Immature natural killer cell (primary cell): ENCODE measurements around the gene HLF. TPM values are rescaled to one million over a fixed set of nuclear protein-coding genes. Genes with fewer than 3 reads are reported as not detected.
A peak's percentile ranks its signal among the peaks of the same experiment; 100 is the strongest.

Source experiments
- DNase-seq, 3 donors: peaks; one replicate each; pipeline ENCODE4 v3.0.0; 2022; ENCODE audit warnings: mixed read lengths in 1 of 3
- H3K27ac Mint-ChIP-seq, 6 donors: one replicate each; pipeline ENCODE4 v1.8.0; 2020; ENCODE audit warnings: mixed read lengths in 6 of 6, mild to moderate bottlenecking in 5 of 6, inconsistent platforms in 4 of 6, moderate library complexity in 3 of 6
- H3K27me3 Mint-ChIP-seq, 3 donors: one replicate each; pipeline ENCODE4 v1.8.0; 2020 to 2021; ENCODE audit warnings: low read depth in 3 of 3, mild to moderate bottlenecking in 3 of 3, mixed read lengths in 3 of 3, moderate library complexity in 3 of 3, inconsistent platforms in 1 of 3
- H3K36me3 Mint-ChIP-seq, 3 donors: one replicate each; pipeline ENCODE4 v1.8.0; 2020; ENCODE audit warnings: mixed read lengths in 3 of 3, inconsistent platforms in 2 of 3, mild to moderate bottlenecking in 2 of 3
- H3K4me1 Mint-ChIP-seq, 2 donors: one replicate each; pipeline ENCODE4 v1.8.0; 2020; ENCODE audit warnings: inconsistent platforms in 2 of 2, mild to moderate bottlenecking in 2 of 2, mixed read lengths in 2 of 2, moderate library complexity in 1 of 2
- H3K4me3 Mint-ChIP-seq, 5 donors: one replicate each; pipeline ENCODE4 v1.8.0; 2020; ENCODE audit warnings: mild to moderate bottlenecking in 5 of 5, mixed read lengths in 5 of 5, inconsistent platforms in 3 of 5, moderate library complexity in 3 of 5
- H3K9me3 Mint-ChIP-seq, 6 donors: one replicate each; pipeline ENCODE4 v1.8.0; 2020; ENCODE audit warnings: mild to moderate bottlenecking in 6 of 6, mixed read lengths in 6 of 6, inconsistent platforms in 4 of 6, moderate library complexity in 3 of 6
- polyA plus RNA-seq, 3 donors: library from polyadenylated mRNA; unstranded; fragments of 300-500 nt; fragmentation: Illumina TruSeq; gene quantifications; one replicate each; pipeline ENCODE4 v1.2.3, GENCODE V29; 2021

Gene HLF
- polyA plus RNA-seq, 3 donors from 2014 or later, result not detected

DNA sequence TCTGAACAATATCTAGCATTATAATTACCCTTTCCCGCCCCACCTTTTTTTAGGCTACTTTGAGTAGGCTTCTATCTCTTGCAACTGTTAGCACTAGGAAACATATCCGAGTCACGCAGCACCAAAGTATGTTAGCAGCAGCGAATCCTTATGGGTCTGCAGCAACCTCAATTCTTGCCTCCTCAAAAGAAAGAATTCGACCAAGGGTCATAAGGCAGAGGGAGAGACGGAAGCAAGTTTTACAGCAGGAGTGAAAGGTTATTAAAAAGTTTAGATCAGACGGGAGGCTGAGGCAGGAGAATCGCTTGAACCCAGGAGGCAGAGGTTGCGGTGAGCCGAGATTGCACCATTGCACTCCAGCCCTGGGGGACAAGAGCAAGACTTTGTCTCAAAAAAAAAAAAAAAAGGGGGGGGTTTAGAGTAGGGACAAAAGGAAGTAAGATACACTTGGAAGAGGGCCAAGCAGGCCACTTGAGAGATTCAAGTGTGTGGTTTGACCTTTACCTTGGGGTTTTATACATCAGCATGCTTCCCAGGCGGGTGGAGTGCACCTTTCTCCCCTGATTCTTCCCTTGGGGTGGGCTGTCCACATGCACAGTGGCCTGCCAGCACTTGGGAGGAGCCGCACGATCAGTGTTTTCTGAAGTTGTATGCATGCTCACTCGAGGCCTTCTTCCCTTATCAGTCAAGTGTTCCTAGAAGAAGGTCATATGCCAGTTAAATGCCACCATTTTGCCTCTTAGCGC lies 67.7 kb downstream of the HLF start:
- H3K4me3 Mint-ChIP-seq, result no peak overlapping the region
- H3K36me3 Mint-ChIP-seq, result no peaks in the 10 kb centered on the region
- DNase-seq, result no peak
- no peaks in the 10 kb centered on the region for H3K4me1 Mint-ChIP-seq
- H3K9me3 Mint-ChIP-seq, result no peaks in the 10 kb centered on the region
- peaks cover 1 to 14% (median 3%) of the 10 kb centered on the region in 3 donors for H3K27me3 Mint-ChIP-seq
- no peak overlapping the region for H3K27ac Mint-ChIP-seq

DNA sequence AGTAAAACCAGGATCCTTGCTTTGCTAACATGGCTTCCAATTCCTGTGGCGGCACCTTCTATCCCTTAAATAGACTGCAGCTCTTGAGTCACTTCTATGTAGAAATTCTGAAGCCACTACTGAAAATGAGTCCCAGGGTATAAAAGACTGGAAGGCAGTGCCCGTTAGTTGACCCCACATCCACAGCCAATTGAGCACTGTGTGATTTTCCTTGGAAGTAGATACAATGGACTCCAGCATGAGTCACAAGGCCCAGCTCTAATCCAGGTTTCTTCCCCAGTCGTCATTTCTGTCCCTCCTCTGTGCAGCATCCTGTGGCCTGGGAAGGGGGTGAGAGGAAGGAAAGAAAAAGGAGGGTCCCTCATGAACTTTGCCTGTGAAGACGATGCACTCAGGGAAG lies 69.5 kb downstream of the HLF start:
- no peaks in the 10 kb centered on the region for H3K36me3 Mint-ChIP-seq
- DNase-seq, result no peak
- H3K27ac Mint-ChIP-seq, result no peak overlapping the region
- no peaks in the 10 kb centered on the region for H3K9me3 Mint-ChIP-seq
- no peak overlapping the region for H3K4me3 Mint-ChIP-seq
- peaks cover 3 to 13% (median 3%) of the 10 kb centered on the region in 3 donors for H3K27me3 Mint-ChIP-seq
- no peaks in the 10 kb centered on the region for H3K4me1 Mint-ChIP-seq

GRCh38 chr17:55334881-55335540 lies 70.3 kb downstream of the HLF start:
- Mint-ChIP-seq H3K27me3 (peaks cover 3 to 14% (median 4%) of the 10 kb centered on the region in 3 donors), H3K4me3 (no peak overlapping the region), H3K9me3 (no peaks in the 10 kb centered on the region), H3K4me1 (no peaks in the 10 kb centered on the region), H3K27ac (no peak overlapping the region), H3K36me3 (no peaks in the 10 kb centered on the region)
- no peak for DNase-seq

DNA sequence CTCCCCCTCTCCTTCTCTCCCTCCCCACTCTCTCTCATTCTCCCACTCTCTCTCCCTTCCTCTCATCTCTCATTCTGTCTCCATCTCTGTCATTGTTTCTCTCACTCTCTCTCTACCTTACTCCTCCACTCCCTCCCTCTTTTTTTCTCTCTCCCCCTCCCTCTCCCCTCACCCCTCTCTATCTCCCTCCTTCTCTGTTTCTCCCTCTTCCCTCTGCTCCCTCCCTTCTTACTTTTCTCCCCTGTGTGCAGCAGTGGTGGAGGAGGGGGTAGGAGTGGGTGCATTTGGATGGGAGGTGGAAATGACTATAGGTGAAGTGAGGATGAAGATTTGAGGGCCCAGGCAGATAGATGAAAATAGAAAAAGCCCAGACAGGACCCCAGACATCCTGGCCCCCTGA lies 70.9 kb downstream of the HLF start:
- Mint-ChIP-seq H3K9me3 (no peaks in the 10 kb centered on the region), H3K27ac (no peak overlapping the region), H3K27me3 (peaks cover 3 to 14% (median 8%) of the 10 kb centered on the region in 3 donors), H3K36me3 (no peaks in the 10 kb centered on the region), H3K4me3 (no peak overlapping the region), H3K4me1 (no peaks in the 10 kb centered on the region)
- DNase-seq, result no peak

- no peak for DNase-seq
- Mint-ChIP-seq H3K27me3 (peaks cover 3 to 14% (median 8%) of the 10 kb centered on the region in 3 donors), H3K4me3 (no peak overlapping the region), H3K9me3 (no peaks in the 10 kb centered on the region), H3K4me1 (no peaks in the 10 kb centered on the region), H3K27ac (no peak overlapping the region), H3K36me3 (no peaks in the 10 kb centered on the region)
Observed at GRCh38 chr17:55336426-55336825, 71.7 kb downstream of the HLF start.

DNA sequence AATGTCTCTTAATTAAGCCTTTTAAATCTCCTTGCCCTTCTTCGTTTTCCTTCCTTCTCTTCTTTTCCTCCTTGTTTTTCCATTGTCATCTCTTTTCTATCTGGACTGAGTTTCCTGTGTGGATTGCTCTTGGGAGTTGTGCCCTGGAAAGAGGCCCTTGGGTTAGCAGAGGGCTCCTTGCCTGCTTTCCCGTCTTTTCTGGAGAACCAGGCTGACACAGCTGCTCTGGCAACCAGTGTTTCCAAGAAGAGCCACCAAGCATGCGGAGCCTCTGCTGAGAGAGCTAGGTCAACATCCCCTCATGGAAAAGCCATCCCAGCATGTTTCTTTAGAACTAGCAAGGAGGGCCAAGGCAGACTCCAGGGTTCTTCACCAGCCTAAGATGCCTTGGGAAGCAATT lies 75.4 kb downstream of the HLF start:
- DNase-seq, result no peak
- Mint-ChIP-seq H3K4me3 (no peak overlapping the region), H3K36me3 (no peaks in the 10 kb centered on the region), H3K4me1 (no peaks in the 10 kb centered on the region), H3K27ac (no peak overlapping the region), H3K27me3 (peaks cover 4 to 9% (median 8%) of the 10 kb centered on the region in 3 donors), H3K9me3 (no peaks in the 10 kb centered on the region)

DNA sequence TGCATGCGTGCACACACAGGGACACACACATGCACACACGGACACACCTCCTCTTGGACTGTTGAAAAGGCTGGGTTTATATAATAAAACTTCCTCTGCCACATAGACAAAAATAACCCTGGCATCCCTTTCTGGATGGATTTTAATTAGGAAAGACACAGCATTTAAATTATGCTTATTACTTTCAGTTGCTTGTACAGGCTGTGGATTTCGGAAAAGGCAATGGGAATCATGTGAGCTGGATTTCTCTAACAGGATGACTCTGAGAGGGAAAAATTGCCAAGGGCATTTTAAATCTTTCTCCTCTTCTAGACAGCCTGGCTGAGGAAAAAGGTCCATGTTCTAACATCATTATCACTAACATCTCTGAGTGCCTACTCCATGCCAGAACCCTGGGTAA lies 75.9 kb downstream of the HLF start:
- no peak overlapping the region for H3K4me3 Mint-ChIP-seq
- no peak for DNase-seq
- no peaks in the 10 kb centered on the region for H3K36me3 Mint-ChIP-seq
- peaks cover 4 to 8% (median 7%) of the 10 kb centered on the region in 3 donors for H3K27me3 Mint-ChIP-seq
- no peaks in the 10 kb centered on the region for H3K9me3 Mint-ChIP-seq
- H3K27ac Mint-ChIP-seq, result no peak overlapping the region
- no peaks in the 10 kb centered on the region for H3K4me1 Mint-ChIP-seq

GRCh38 chr17:55341432-55341831 lies 76.7 kb downstream of the HLF start:
- DNase-seq, result no peak
- peaks cover 2 to 9% (median 7%) of the 10 kb centered on the region in 3 donors for H3K27me3 Mint-ChIP-seq
- H3K9me3 Mint-ChIP-seq, result peaks cover 0 to 2% (median 0%) of the 10 kb centered on the region in 6 donors
- no peaks in the 10 kb centered on the region for H3K36me3 Mint-ChIP-seq
- H3K27ac Mint-ChIP-seq, result no peak overlapping the region
- H3K4me3 Mint-ChIP-seq, result no peak overlapping the region
- H3K4me1 Mint-ChIP-seq, result no peaks in the 10 kb centered on the region

GRCh38 chr17:55342800-55343585 lies 78.2 kb downstream of the HLF start:
- Mint-ChIP-seq H3K9me3 (peaks cover 0 to 2% (median 0%) of the 10 kb centered on the region in 6 donors), H3K4me1 (no peaks in the 10 kb centered on the region), H3K36me3 (no peaks in the 10 kb centered on the region), H3K4me3 (no peak overlapping the region), H3K27ac (no peak overlapping the region), H3K27me3 (peaks cover 1 to 12% (median 5%) of the 10 kb centered on the region in 3 donors)
- no peak for DNase-seq

- DNase-seq, result no peak
- Mint-ChIP-seq H3K4me3 (no peak overlapping the region), H3K4me1 (peaks cover 1 to 6% of the 10 kb centered on the region in 2 donors), H3K9me3 (peaks cover 0 to 2% (median 0%) of the 10 kb centered on the region in 6 donors), H3K36me3 (no peaks in the 10 kb centered on the region), H3K27ac (peak overlapping the region in 1 of 6 donors; percentile 15), H3K27me3 (peaks cover 1 to 11% (median 5%) of the 10 kb centered on the region in 3 donors)
Observed at GRCh38 chr17:55343900-55344513, 79.2 kb downstream of the HLF start.

DNA sequence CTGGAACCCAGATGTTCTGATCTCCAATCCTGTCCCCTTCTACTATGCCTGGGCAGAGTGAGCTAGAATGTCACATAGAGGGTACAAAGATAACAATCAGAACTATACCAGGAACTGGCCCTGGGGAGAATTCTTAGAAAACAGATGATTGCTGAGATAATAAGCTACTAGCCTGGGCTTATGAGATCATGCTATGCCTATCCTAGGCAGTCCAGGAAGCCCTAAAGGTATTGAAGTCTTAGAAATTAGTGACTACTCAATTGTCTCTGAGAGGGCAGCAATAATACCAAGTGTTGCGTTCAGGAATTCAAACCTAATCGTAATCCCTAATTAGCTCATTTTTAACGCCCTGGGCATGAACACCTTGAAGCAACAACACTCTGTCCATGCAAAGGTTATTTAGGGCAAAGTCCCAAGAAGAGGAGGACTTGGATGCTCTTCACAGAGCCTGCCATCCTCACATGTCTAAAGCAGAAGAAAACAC lies 79.8 kb downstream of the HLF start:
- peaks cover 1 to 11% (median 4%) of the 10 kb centered on the region in 3 donors for H3K27me3 Mint-ChIP-seq

DNA sequence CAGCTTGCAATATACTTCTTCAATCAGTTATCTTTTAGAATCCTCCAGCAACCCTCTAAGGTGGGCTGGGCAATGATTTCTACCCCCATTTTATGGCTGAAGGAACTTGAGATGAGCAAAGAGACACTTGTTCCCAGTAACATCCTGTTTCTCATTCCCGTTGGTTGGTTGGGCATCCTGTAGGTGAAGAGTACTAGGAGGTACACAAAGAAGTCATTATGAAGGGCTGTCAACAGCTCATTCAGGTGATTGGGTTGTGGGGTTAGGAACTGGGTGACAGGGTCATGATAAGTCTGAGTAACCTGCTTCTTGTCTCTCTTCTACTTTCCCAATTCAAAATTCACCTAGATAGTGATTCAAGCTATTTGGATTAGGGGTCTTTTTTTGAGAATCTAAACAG lies 80.4 kb downstream of the HLF start:
- DNase-seq, result no peak
- Mint-ChIP-seq H3K9me3 (peaks cover 0 to 2% (median 0%) of the 10 kb centered on the region in 6 donors), H3K4me3 (no peak overlapping the region), H3K27me3 (peaks cover 1 to 8% (median 3%) of the 10 kb centered on the region in 3 donors), H3K36me3 (no peaks in the 10 kb centered on the region), H3K4me1 (peaks cover 1 to 6% of the 10 kb centered on the region in 2 donors), H3K27ac (no peak overlapping the region)

More for the DNA sequence above, 79.8 kb downstream of the HLF start:
- no peak overlapping the region for H3K4me3 Mint-ChIP-seq
- no peak for DNase-seq
- H3K36me3 Mint-ChIP-seq, result no peaks in the 10 kb centered on the region
- peaks cover 0 to 2% (median 0%) of the 10 kb centered on the region in 6 donors for H3K9me3 Mint-ChIP-seq
- H3K27ac Mint-ChIP-seq, result no peak overlapping the region
- peaks cover 1 to 6% of the 10 kb centered on the region in 2 donors for H3K4me1 Mint-ChIP-seq

DNA sequence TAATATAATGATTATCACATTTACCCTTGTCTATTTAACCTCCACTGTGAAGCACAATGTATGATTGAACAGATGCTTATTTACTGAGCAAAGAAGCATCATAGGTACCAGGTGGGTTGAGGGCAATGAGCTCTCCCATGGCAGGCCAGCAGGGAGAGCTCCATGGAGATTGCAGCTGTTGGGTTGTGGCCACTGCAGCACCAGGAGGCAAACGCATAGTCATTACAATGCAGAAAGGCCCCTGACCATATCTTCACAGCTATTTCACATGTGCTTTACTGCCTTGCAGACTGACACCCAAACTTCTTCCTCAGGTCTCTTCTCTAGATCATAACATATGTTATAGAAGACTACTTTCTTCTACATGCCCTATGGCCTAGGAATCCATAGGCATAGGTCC lies 81.9 kb downstream of the HLF start:
- Mint-ChIP-seq H3K9me3 (peaks cover 0 to 2% (median 0%) of the 10 kb centered on the region in 6 donors), H3K4me1 (peaks cover 1 to 6% of the 10 kb centered on the region in 2 donors)

More for the DNA sequence above, 81.9 kb downstream of the HLF start:
- Mint-ChIP-seq H3K27me3 (peaks cover 1 to 6% (median 3%) of the 10 kb centered on the region in 3 donors), H3K4me3 (no peak overlapping the region), H3K27ac (no peak overlapping the region), H3K36me3 (no peaks in the 10 kb centered on the region)
- no peak for DNase-seq
